Mucosa of stomach (tissue), 1 donor: ENCODE data around the gene CCNG1.
"Not testable (repeated sequence)": the region's sequence is repeated elsewhere in the genome, so short reads cannot be mapped to it uniquely, and the experiment has no call there.

Source experiments
- H3K27me3 ChIP-seq: one replicate; pipeline ENCODE4 v1.7.0; 2013; ENCODE audit warnings: mild to moderate bottlenecking, low read length; ENCODE audit not compliant: control insufficient read depth, insufficient read depth
- H3K36me3 ChIP-seq: one replicate; pipeline ENCODE4 v1.7.0; 2013; ENCODE audit warnings: low read length; ENCODE audit not compliant: control insufficient read depth, insufficient read depth
- H3K4me1 ChIP-seq: one replicate; pipeline ENCODE4 v1.7.0; 2013; ENCODE audit warnings: mild to moderate bottlenecking, low read length; ENCODE audit not compliant: control insufficient read depth, insufficient read depth
- H3K4me3 ChIP-seq: one replicate; pipeline ENCODE4 v1.7.0; 2013; ENCODE audit warnings: low read length
- H3K9ac ChIP-seq: one replicate; pipeline ENCODE4 v1.7.0; 2013; ENCODE audit warnings: mild to moderate bottlenecking, low read length, moderate library complexity
- H3K9me3 ChIP-seq: one replicate; pipeline ENCODE4 v1.7.0; 2013; ENCODE audit warnings: mild to moderate bottlenecking, low read length, moderate library complexity; ENCODE audit not compliant: control insufficient read depth
- donor health status: Pancreatic carcinoma.

The CCNG1 gene

GRCh38 chr5:163447191-163447590 lies 9.8 kb downstream of the CCNG1 start:
- Histone ChIP-seq H3K9ac (no peak overlapping the region), H3K4me3 (no peak overlapping the region), H3K36me3 (no peaks in the 10 kb centered on the region), H3K27me3 (no peaks in the 10 kb centered on the region), H3K9me3 (no peaks in the 10 kb centered on the region), H3K4me1 (no peaks in the 10 kb centered on the region)

DNA sequence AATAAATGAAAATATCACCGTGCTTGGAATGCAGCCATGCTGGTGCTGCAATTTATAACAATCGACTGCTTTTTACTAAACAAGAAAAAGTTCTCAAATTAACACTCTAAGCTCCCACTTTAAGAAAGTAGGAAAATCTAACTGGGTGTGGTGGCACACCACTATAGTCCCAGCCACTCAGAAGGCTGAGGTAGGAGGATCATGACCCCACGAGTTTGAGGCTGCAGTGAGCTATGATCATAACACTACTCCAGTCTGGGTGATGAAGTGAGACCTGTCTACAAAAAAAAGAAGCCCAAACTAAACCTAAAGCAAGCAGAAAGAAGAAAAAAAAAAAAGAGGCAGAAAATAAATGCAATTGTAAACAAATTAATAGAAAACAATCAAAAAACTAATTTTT lies 10.5 kb downstream of the CCNG1 start:
- no peaks in the 10 kb centered on the region for H3K9me3 ChIP-seq
- no peaks in the 10 kb centered on the region for H3K4me1 ChIP-seq
- H3K36me3 ChIP-seq, result no peaks in the 10 kb centered on the region
- no peaks in the 10 kb centered on the region for H3K27me3 ChIP-seq
- H3K9ac ChIP-seq, result no peak overlapping the region
- no peak overlapping the region for H3K4me3 ChIP-seq

GRCh38 chr5:163448491-163448890 lies 11.1 kb downstream of the CCNG1 start:
- no peaks in the 10 kb centered on the region for H3K36me3 ChIP-seq

DNA sequence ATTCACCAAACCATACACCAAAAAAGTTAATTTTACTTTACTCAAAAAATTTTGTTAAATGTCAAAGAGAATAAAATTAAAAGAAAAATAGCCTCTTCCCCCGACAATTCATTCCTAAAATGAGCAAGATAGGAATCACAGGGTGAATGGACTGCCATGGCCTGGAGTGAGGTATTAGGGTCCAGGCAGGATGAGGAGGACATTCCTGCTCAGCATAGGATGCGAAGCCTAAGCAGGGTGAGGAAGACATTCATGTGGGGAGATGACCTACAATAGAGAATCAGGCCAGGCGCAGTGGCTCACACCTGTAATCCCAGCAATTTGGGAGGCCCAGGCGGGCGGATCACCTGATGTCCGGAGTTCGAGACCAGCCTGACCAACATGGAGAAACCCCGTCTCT lies 14.1 kb downstream of the CCNG1 start:
- no peak overlapping the region for H3K9ac ChIP-seq
- no peaks in the 10 kb centered on the region for H3K4me1 ChIP-seq
- no peaks in the 10 kb centered on the region for H3K27me3 ChIP-seq
- no peaks in the 10 kb centered on the region for H3K9me3 ChIP-seq
- no peak overlapping the region for H3K4me3 ChIP-seq
- no peaks in the 10 kb centered on the region for H3K36me3 ChIP-seq

More at GRCh38 chr5:163448491-163448890, 11.1 kb downstream of the CCNG1 start:
- H3K9ac ChIP-seq, result no peak overlapping the region
- no peak overlapping the region for H3K4me3 ChIP-seq
- no peaks in the 10 kb centered on the region for H3K27me3 ChIP-seq
- H3K4me1 ChIP-seq, result no peaks in the 10 kb centered on the region
- H3K9me3 ChIP-seq, result no peaks in the 10 kb centered on the region

- H3K9ac ChIP-seq, result no peak overlapping the region
- H3K4me1 ChIP-seq, result no peaks in the 10 kb centered on the region
- H3K4me3 ChIP-seq, result no peak overlapping the region
- no peaks in the 10 kb centered on the region for H3K36me3 ChIP-seq
- no peaks in the 10 kb centered on the region for H3K27me3 ChIP-seq
- H3K9me3 ChIP-seq, result no peaks in the 10 kb centered on the region
These were observed 16.3 kb downstream of the CCNG1 start for GRCh38 chr5:163453705-163454104.

GRCh38 chr5:163455406-163455805 lies 18.0 kb downstream of the CCNG1 start:
- not testable (repeated sequence) for H3K4me3 ChIP-seq, H3K9me3 ChIP-seq

DNA sequence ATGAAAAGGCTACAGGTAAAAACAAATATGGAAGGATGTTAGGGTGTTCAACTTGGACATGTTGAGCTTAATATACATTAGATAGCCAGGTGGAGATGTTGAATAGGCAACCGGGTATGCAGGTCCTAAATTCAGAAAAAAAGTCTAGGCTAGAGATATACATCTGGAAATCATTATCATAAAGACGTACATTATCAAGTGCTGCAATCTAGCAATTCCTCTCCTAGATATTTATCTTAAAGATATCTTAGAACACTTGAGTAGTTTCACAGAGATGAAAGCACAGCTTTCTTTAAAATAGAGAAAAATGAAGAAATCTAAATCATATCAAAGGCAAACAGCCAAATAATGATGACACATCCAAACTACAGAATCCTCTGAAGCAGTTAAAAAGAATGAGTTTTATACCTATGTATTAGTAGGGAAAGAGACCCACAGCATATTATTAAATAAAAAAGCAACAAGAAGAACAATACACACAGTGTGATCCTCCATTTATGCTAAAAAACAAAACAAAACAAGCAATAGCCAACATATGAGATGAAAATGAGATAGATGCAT lies 18.7 kb downstream of the CCNG1 start:
- Histone ChIP-seq H3K4me1 (peaks cover 4% of the 10 kb centered on the region), H3K9ac (no peak overlapping the region), H3K27me3 (no peaks in the 10 kb centered on the region), H3K36me3 (no peaks in the 10 kb centered on the region), H3K4me3 (no peak overlapping the region), H3K9me3 (no peaks in the 10 kb centered on the region)

More at GRCh38 chr5:163455406-163455805, 18.0 kb downstream of the CCNG1 start:
- not testable (repeated sequence) for H3K36me3 ChIP-seq, H3K9ac ChIP-seq, H3K27me3 ChIP-seq, H3K4me1 ChIP-seq

DNA sequence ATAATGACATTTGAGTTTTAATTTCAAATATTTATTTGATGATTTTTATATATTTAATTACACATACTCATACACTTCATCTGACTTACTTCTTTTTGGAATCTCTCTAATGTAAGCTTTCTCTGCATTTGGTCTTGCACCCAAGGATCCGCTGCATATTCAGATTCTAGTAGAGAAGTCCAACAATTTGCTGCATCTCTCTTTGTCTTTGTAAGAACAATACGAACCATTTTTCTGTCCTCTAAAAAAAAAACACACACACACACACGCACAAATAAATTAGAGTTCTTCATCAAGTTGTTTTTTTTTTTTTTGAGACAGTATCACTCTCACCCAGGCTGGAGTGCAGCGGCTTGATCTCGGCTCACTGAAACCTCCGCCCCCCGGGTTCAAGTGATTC lies 19.4 kb downstream of the CCNG1 start:
- H3K27me3 ChIP-seq, result no peaks in the 10 kb centered on the region
- H3K9me3 ChIP-seq, result no peaks in the 10 kb centered on the region
- no peak overlapping the region for H3K9ac ChIP-seq
- H3K36me3 ChIP-seq, result no peaks in the 10 kb centered on the region
- H3K4me1 ChIP-seq, result peaks cover 4% of the 10 kb centered on the region
- H3K4me3 ChIP-seq, result no peak overlapping the region

GRCh38 chr5:163458778-163459385 lies 21.5 kb downstream of the CCNG1 start:
- Histone ChIP-seq H3K4me1 (peaks cover 4% of the 10 kb centered on the region), H3K36me3 (no peaks in the 10 kb centered on the region)

DNA sequence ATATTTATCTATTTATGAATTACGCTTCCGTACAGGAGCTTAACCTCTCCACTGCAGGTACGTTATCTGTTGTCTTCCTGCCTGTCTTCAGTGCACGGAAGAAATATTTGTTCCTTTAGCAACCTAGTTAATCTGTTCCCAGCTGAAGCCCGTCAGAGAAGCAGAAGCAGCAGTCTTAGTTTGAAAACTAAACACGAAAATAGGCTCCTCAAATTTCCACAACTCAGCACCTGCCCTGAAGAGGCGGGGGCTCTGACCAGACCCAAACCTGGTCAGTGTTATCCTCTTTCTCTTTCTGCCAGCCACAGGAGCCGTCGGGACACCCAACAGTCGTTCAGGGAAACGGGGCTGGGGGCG lies 22.0 kb downstream of the CCNG1 start:
- Histone ChIP-seq H3K9me3 (no peaks in the 10 kb centered on the region), H3K4me3 (peak overlapping the region; percentile 65), H3K36me3 (no peaks in the 10 kb centered on the region), H3K27me3 (no peaks in the 10 kb centered on the region), H3K4me1 (peaks cover 4% of the 10 kb centered on the region), H3K9ac (peak overlapping the region; percentile 84)

More at GRCh38 chr5:163458778-163459385, 21.5 kb downstream of the CCNG1 start:
- peak overlapping the region; percentile 65 for H3K4me3 ChIP-seq
- H3K9me3 ChIP-seq, result no peaks in the 10 kb centered on the region
- H3K9ac ChIP-seq, result peak overlapping the region; percentile 84
- no peaks in the 10 kb centered on the region for H3K27me3 ChIP-seq

DNA sequence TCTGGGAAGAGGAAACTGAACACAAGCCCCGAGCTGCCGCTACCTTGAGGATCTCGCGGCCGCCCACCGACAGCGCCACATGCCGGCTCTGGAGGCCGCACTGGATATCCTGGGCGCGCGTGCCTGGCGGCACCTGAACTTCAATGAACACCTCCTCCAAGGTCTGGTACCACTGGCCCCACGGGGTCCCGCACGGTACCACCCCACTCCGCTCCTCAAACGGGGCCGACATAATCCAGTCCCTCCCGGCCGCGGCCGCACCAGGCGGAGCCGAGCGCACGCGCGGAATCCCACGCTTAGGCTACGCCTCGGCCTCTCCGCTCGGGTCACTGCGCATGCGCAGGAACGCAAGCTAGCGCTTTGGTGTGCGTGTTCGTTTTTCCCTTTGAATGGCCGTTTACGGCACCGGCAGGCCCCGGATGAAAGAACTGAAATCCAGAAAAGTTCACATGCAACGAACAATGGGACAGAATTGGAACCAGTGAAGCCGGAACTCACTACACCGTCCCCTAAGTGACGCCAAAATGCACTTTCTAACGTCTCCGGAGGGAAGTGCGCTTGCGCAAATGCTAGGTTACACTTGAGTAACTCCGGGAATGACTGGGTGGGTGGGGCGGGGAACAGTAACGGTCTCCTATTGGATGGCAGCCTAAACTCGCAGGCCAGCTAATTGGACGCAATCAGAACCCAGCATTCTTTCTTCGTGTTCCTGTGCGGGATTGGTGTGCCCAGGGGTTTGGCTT lies 22.6 kb downstream of the CCNG1 start, which contains the start of gene NUDCD2:
TSS of gene NUDCD2 (minus strand) at position 284 of the 743 bp plus-strand sequence. CDS start at position 232, 52 bp downstream.
- Histone ChIP-seq H3K4me3 (peak within 1 kb of the TSS; percentile 65), H3K9ac (peak within 1 kb of the TSS; percentile 84), H3K9me3 (no peaks in the 10 kb centered on the region), H3K36me3 (no peaks in the 10 kb centered on the region), H3K27me3 (no peaks in the 10 kb centered on the region), H3K4me1 (peaks cover 4% of the 10 kb centered on the region)

GRCh38 chr5:163460562-163461171 lies 23.3 kb downstream of the CCNG1 start, which contains the start of gene HMMR:
Gene HMMR (plus strand): TSS chr5:163460632. CDS start chr5:163460693, 61 bp downstream.
- peaks cover 4% of the 10 kb centered on the region for H3K4me1 ChIP-seq
- H3K36me3 ChIP-seq, result no peaks in the 10 kb centered on the region
- peak within 1 kb of the TSS; percentile 65 for H3K4me3 ChIP-seq
- H3K9ac ChIP-seq, result peak within 1 kb of the TSS; percentile 84
- H3K27me3 ChIP-seq, result no peaks in the 10 kb centered on the region
- no peaks in the 10 kb centered on the region for H3K9me3 ChIP-seq
